ENCODE measurements around the gene ATP11B. TPM values are rescaled to one million over a fixed set of nuclear protein-coding genes. Genes with fewer than 3 reads are reported as not detected.

ATP11B gene
- total RNA-seq = 117 TPM

- DNase-seq = peak; percentile 77
Observed at GRCh38 chr3:182792901-182793662, at the start of gene ATP11B. TSS of gene ATP11B (plus strand) at chr3:182793504. CDS start at chr3:182793760, 256 bp downstream.

GRCh38 chr3:182746959-182747358 lies 46.3 kb upstream of the ATP11B start:
- DNase-seq = no peak

- no peak for DNase-seq
Observed at GRCh38 chr3:182755308-182755707, 38.0 kb upstream of the ATP11B start.

GRCh38 chr3:182755712-182756111 lies 37.6 kb upstream of the ATP11B start:
- DNase-seq = no peak

- no peak for DNase-seq
Observed at GRCh38 chr3:182760576-182761164, 32.6 kb upstream of the ATP11B start.

- no peak for DNase-seq
Observed at GRCh38 chr3:182763896-182764295, 29.4 kb upstream of the ATP11B start.

- no peak for DNase-seq
Observed at GRCh38 chr3:182765287-182765686, 28.0 kb upstream of the ATP11B start.

- DNase-seq = no peak
Observed at GRCh38 chr3:182766099-182766498, 27.2 kb upstream of the ATP11B start.

GRCh38 chr3:182768413-182768812 lies 24.9 kb upstream of the ATP11B start:
- DNase-seq = no peak

GRCh38 chr3:182769673-182770072 lies 23.6 kb upstream of the ATP11B start:
- DNase-seq = no peak

GRCh38 chr3:182782149-182782548 lies 11.2 kb upstream of the ATP11B start:
- no peak for DNase-seq

GRCh38 chr3:182783106-182783505 lies 10.2 kb upstream of the ATP11B start:
- no peak for DNase-seq

GRCh38 chr3:182784542-182784941 lies 8.8 kb upstream of the ATP11B start:
- DNase-seq = no peak

- no peak for DNase-seq
Observed at GRCh38 chr3:182785142-182785541, 8.2 kb upstream of the ATP11B start.

- DNase-seq = no peak
Observed at GRCh38 chr3:182785756-182786155, 7.5 kb upstream of the ATP11B start.

GRCh38 chr3:182786564-182787196 lies 6.6 kb upstream of the ATP11B start:
- no peak for DNase-seq

- DNase-seq = no peak
Observed at GRCh38 chr3:182787302-182788036, 5.8 kb upstream of the ATP11B start.

GRCh38 chr3:182789371-182789770 lies 3.9 kb upstream of the ATP11B start:
- DNase-seq = no peak

GRCh38 chr3:182790612-182791011 lies 2.7 kb upstream of the ATP11B start:
- no peak for DNase-seq

GRCh38 chr3:182793663-182794454 lies 555 bp downstream of the ATP11B start:
- DNase-seq = peak; percentile 21

GRCh38 chr3:182794455-182795388 lies 1.4 kb downstream of the ATP11B start:
- DNase-seq = no peak

All from occipital lobe (tissue), 2 donors.